Endodermal cell (in vitro differentiated cells): Measurements from ENCODE around the gene CCR5AS.

Experiments used
- DNase-seq: peaks from one replicate; pipeline ENCODE4 v3.0.0-alpha.2; 2017
- H3K27ac ChIP-seq: 2 replicates; pipeline ENCODE4 v1.5.1; 2013; ENCODE audit warnings: mild to moderate bottlenecking, low read depth, low read length, moderate library complexity
- H3K27me3 ChIP-seq: 2 replicates; pipeline ENCODE4 v1.6.1; 2013; ENCODE audit warnings: mild to moderate bottlenecking, low read length, moderate library complexity; ENCODE audit not compliant: insufficient read depth, control insufficient read depth, poor library complexity, severe bottlenecking
- H3K36me3 ChIP-seq: 2 replicates; pipeline ENCODE4 v1.7.0; 2013; ENCODE audit warnings: mild to moderate bottlenecking, low read length, moderate library complexity; ENCODE audit not compliant: control insufficient read depth, insufficient read depth
- H3K4me1 ChIP-seq: one replicate; pipeline ENCODE4 v1.7.0; 2013; ENCODE audit warnings: low read length; ENCODE audit not compliant: control insufficient read depth, insufficient read depth
- H3K4me3 ChIP-seq: 2 replicates; pipeline ENCODE4 v1.5.1; 2013; ENCODE audit warnings: mild to moderate bottlenecking, low read length, moderate library complexity
- H3K9ac ChIP-seq: 2 replicates; pipeline ENCODE4 v1.6.1; 2013; ENCODE audit warnings: mild to moderate bottlenecking, low read length, moderate library complexity; ENCODE audit not compliant: poor library complexity, severe bottlenecking; ENCODE audit errors: extremely low read depth
- H3K9me3 ChIP-seq: 2 replicates; pipeline ENCODE4 v1.6.1; 2013; ENCODE audit warnings: mild to moderate bottlenecking, low read length, moderate library complexity; ENCODE audit not compliant: control insufficient read depth
- H3K27ac Mint-ChIP-seq: 2 replicates; pipeline ENCODE4 v1.8.0; 2020; ENCODE audit warnings: mixed read lengths
- H3K27me3 Mint-ChIP-seq: 2 replicates; pipeline ENCODE4 v1.8.0; 2021; ENCODE audit warnings: mild to moderate bottlenecking, mixed read lengths; ENCODE audit not compliant: insufficient read depth
- H3K36me3 Mint-ChIP-seq: 2 replicates; pipeline ENCODE4 v1.8.0; 2020; ENCODE audit warnings: low read depth, mixed read lengths
- H3K4me1 Mint-ChIP-seq: 2 replicates; pipeline ENCODE4 v1.8.0; 2020; ENCODE audit warnings: mixed read lengths
- H3K4me3 Mint-ChIP-seq: 2 replicates; pipeline ENCODE4 v1.8.0; 2020; ENCODE audit warnings: mild to moderate bottlenecking, moderate library complexity, mixed read lengths
- H3K9me3 Mint-ChIP-seq: 2 replicates; pipeline ENCODE4 v1.8.0; 2020; ENCODE audit warnings: mild to moderate bottlenecking, mixed read lengths
- CTCF ChIP-seq: fragments of 200-600 bp; sonication (generic); conservative IDR thresholded peaks from 2 replicates; pipeline ENCODE4 v1.5.0; 2021; ENCODE audit warnings: antibody characterized with exemption, mild to moderate bottlenecking
- WGBS, 2 experiments: methylation state at CpG; one replicate each; pipeline versions ENCODE4 v1.1.5 to v1.1.7; 2013; ENCODE audit warnings: missing lambda C conversion rate in 2 of 2, mixed read lengths in 1 of 2; ENCODE audit not compliant: insufficient coverage in 1 of 2, insufficient read length in 1 of 2; 5-methylcytosine and 5-hydroxymethylcytosine counted together

The CCR5AS gene

GRCh38 chr3:46370839-46371518 is 35.9 kb downstream of the CCR5AS start, which contains the start of gene CCR5:
Gene CCR5, plus strand, starts transcription at chr3:46370946. Its CDS starts 1,957 bp downstream, at chr3:46372903.
- H3K27me3 Mint-ChIP-seq = peaks cover 3% of the 10 kb centered on the region

GRCh38 chr3:46369675-46370132 is 37.2 kb downstream of the CCR5AS start:
- Histone ChIP-seq H3K9ac (no peak overlapping the region), H3K27me3 (no peaks in the 10 kb centered on the region), H3K4me1 (peaks cover 9% of the 10 kb centered on the region), H3K27ac (no peak overlapping the region), H3K36me3 (no peaks in the 10 kb centered on the region), H3K4me3 (no peak overlapping the region), H3K9me3 (no peaks in the 10 kb centered on the region)
- 79 to 94% methylated on average over 2 to 6 of the region's 6 CpGs for WGBS, 2 experiments
- no peaks in the 10 kb centered on the region for H3K9me3 Mint-ChIP-seq
- no peak for DNase-seq
- no peak overlapping the region for H3K4me3 Mint-ChIP-seq
- no peak for TF ChIP-seq CTCF
- peaks cover 5% of the 10 kb centered on the region for H3K4me1 Mint-ChIP-seq
- no peaks in the 10 kb centered on the region for H3K36me3 Mint-ChIP-seq
- H3K27me3 Mint-ChIP-seq = peaks cover 1% of the 10 kb centered on the region
- H3K27ac Mint-ChIP-seq = no peak overlapping the region

More at GRCh38 chr3:46370839-46371518, 35.9 kb downstream of the CCR5AS start, which contains the start of gene CCR5:
- no peak for TF ChIP-seq CTCF
- Mint-ChIP-seq H3K9me3 (no peaks in the 10 kb centered on the region), H3K27ac (no peak within 1 kb of the TSS), H3K4me1 (peaks cover 8% of the 10 kb centered on the region), H3K4me3 (no peak within 1 kb of the TSS), H3K36me3 (no peaks in the 10 kb centered on the region)
- peaks cover 9% of the 10 kb centered on the region for H3K4me1 ChIP-seq
- no peak within 1 kb of the TSS for H3K4me3 ChIP-seq
- no peaks in the 10 kb centered on the region for H3K9me3 ChIP-seq
- DNase-seq = no peak
- H3K27ac ChIP-seq = no peak within 1 kb of the TSS
- 92 to 94% methylated on average over 3 of the region's 5 CpGs for WGBS, 2 experiments
- no peaks in the 10 kb centered on the region for H3K27me3 ChIP-seq
- H3K36me3 ChIP-seq = no peaks in the 10 kb centered on the region
- no peak within 1 kb of the TSS for H3K9ac ChIP-seq

GRCh38 chr3:46369151-46369550 is 37.7 kb downstream of the CCR5AS start:
- H3K4me1 ChIP-seq = peaks cover 9% of the 10 kb centered on the region
- no peaks in the 10 kb centered on the region for H3K9me3 ChIP-seq
- H3K9ac ChIP-seq = no peak overlapping the region
- no peaks in the 10 kb centered on the region for H3K36me3 ChIP-seq
- Mint-ChIP-seq H3K36me3 (no peaks in the 10 kb centered on the region), H3K4me3 (no peak overlapping the region), H3K4me1 (peaks cover 5% of the 10 kb centered on the region), H3K27me3 (no peaks in the 10 kb centered on the region), H3K27ac (no peak overlapping the region), H3K9me3 (no peaks in the 10 kb centered on the region)
- no peak overlapping the region for H3K27ac ChIP-seq
- H3K4me3 ChIP-seq = no peak overlapping the region
- 96 to 100% methylated on average over 2 to 4 of the region's 4 CpGs for WGBS, 2 experiments
- DNase-seq = no peak
- TF ChIP-seq CTCF = no peak
- no peaks in the 10 kb centered on the region for H3K27me3 ChIP-seq
